Mesothelial cell of epicardium (in vitro differentiated cells): ENCODE measurements around the gene MAMDC2. TPM values are rescaled to one million over a fixed set of nuclear protein-coding genes. Genes with fewer than 3 reads are reported as not detected.

Experiments used
- DNase-seq, 2 experiments: peaks; one replicate each; pipeline ENCODE4 v3.0.0; 2021; ENCODE audit warnings: low spot score in 2 of 2; ENCODE audit not compliant: unreplicated experiment in 2 of 2
- H3K27ac Mint-ChIP-seq: 2 replicates; pipeline ENCODE4 v1.8.0; 2021; ENCODE audit warnings: mixed read lengths
- H3K27me3 Mint-ChIP-seq: 2 replicates; pipeline ENCODE4 v1.8.0; 2021; ENCODE audit warnings: low read depth, mixed read lengths
- H3K36me3 Mint-ChIP-seq: 2 replicates; pipeline ENCODE4 v1.8.0; 2021; ENCODE audit warnings: mixed read lengths
- H3K4me1 Mint-ChIP-seq: 2 replicates; pipeline ENCODE4 v1.8.0; 2021; ENCODE audit warnings: mixed read lengths
- H3K4me3 Mint-ChIP-seq: 2 replicates; pipeline ENCODE4 v1.8.0; 2021; ENCODE audit warnings: mild to moderate bottlenecking, moderate library complexity, mixed read lengths
- H3K9me3 Mint-ChIP-seq: 2 replicates; pipeline ENCODE4 v1.8.0; 2021; ENCODE audit warnings: mixed read lengths
- total RNA-seq: library from RNA; stranded (reverse); gene quantifications from 3 replicates; pipeline ENCODE4 v1.2.1, GENCODE V29; 2021
- TF ChIP-seq, protein P1 (sequence below): fragments of 200-600 bp; sonication (generic); IDR thresholded peaks from one replicate; pipeline ENCODE4 v1.5.0; 2021; ENCODE audit warnings: antibody characterized with exemption; ENCODE audit not compliant: unreplicated experiment

Gene MAMDC2
- total RNA-seq, 1 donor from 2014 or later = 0.49 TPM

DNA sequence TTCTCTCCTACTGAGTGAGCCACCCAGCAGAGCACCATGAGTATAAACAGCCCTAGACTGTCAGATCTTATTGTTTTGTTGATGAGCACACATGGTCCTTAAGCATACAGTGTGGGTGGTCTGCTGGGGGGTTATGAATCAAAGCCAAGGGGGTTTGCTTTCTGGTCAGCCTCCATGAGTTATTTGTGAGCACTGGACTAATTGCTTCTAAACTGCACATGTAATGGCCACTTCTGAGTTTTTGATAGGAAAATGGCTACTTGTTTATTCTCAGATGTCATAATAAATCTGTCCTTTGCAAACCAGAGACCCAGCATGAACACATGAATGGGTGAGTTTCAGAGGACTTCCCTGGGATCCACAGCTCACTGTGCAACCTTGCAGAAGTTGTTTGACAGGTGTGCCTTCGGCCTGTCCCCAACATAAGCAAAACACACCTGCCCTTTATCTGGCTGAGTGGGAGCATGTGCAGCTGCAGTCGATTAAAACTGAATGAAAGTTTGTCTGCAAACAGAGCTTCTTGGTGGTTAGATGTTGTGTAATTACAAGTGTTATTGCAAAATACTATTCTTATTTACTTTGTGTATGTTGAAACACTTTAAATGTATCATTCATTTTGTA lies 35.9 kb downstream of the MAMDC2 start:
- no peak for DNase-seq
- H3K4me1 Mint-ChIP-seq = no peaks in the 10 kb centered on the region
- no peak overlapping the region for H3K27ac Mint-ChIP-seq
- peaks cover 15% of the 10 kb centered on the region for H3K27me3 Mint-ChIP-seq
- no peaks in the 10 kb centered on the region for H3K9me3 Mint-ChIP-seq
- H3K36me3 Mint-ChIP-seq = no peaks in the 10 kb centered on the region
- no peak overlapping the region for H3K4me3 Mint-ChIP-seq
- TF ChIP-seq, protein P1, sequence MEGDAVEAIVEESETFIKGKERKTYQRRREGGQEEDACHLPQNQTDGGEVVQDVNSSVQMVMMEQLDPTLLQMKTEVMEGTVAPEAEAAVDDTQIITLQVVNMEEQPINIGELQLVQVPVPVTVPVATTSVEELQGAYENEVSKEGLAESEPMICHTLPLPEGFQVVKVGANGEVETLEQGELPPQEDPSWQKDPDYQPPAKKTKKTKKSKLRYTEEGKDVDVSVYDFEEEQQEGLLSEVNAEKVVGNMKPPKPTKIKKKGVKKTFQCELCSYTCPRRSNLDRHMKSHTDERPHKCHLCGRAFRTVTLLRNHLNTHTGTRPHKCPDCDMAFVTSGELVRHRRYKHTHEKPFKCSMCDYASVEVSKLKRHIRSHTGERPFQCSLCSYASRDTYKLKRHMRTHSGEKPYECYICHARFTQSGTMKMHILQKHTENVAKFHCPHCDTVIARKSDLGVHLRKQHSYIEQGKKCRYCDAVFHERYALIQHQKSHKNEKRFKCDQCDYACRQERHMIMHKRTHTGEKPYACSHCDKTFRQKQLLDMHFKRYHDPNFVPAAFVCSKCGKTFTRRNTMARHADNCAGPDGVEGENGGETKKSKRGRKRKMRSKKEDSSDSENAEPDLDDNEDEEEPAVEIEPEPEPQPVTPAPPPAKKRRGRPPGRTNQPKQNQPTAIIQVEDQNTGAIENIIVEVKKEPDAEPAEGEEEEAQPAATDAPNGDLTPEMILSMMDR = no peak

- TF ChIP-seq, protein P1 = no peak
- no peak overlapping the region for H3K4me3 Mint-ChIP-seq
- no peak for DNase-seq
Observed at GRCh38 chr9:70080481-70081119, 37.0 kb downstream of the MAMDC2 start.

DNA sequence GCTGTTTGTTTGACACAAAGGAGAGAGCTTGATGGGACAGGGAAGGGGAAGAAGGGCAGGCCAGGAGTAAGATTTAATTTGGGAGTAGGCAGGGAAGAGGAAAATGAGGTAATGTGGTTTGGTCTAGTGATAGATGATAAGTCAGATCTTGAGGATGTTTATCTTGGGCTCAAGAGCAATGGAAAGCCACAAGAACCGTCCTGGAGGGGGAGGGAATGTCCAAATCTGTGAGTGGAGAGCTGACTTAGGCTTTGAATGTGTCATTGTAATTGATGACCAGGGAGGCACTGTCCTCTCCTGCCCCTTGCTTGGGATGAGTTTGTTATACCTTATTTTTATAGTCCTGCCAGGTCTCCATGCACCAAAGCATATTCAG lies 37.5 kb downstream of the MAMDC2 start:
- peaks cover 7% of the 10 kb centered on the region for H3K27me3 Mint-ChIP-seq
- no peaks in the 10 kb centered on the region for H3K36me3 Mint-ChIP-seq
- no peak overlapping the region for H3K4me3 Mint-ChIP-seq
- TF ChIP-seq, protein P1 = no peak
- no peak overlapping the region for H3K27ac Mint-ChIP-seq
- H3K4me1 Mint-ChIP-seq = no peaks in the 10 kb centered on the region
- no peak for DNase-seq
- no peaks in the 10 kb centered on the region for H3K9me3 Mint-ChIP-seq

More at GRCh38 chr9:70080481-70081119, 37.0 kb downstream of the MAMDC2 start:
- no peak overlapping the region for H3K27ac Mint-ChIP-seq
- H3K27me3 Mint-ChIP-seq = peaks cover 8% of the 10 kb centered on the region
- no peaks in the 10 kb centered on the region for H3K9me3 Mint-ChIP-seq
- H3K36me3 Mint-ChIP-seq = no peaks in the 10 kb centered on the region
- no peaks in the 10 kb centered on the region for H3K4me1 Mint-ChIP-seq

GRCh38 chr9:70083429-70083828 lies 39.8 kb downstream of the MAMDC2 start:
- Mint-ChIP-seq H3K4me1 (peaks cover 4% of the 10 kb centered on the region), H3K36me3 (no peaks in the 10 kb centered on the region), H3K9me3 (no peaks in the 10 kb centered on the region), H3K27me3 (peaks cover 2% of the 10 kb centered on the region), H3K4me3 (no peak overlapping the region), H3K27ac (no peak overlapping the region)
- no peak for DNase-seq
- TF ChIP-seq, protein P1 = no peak

DNA sequence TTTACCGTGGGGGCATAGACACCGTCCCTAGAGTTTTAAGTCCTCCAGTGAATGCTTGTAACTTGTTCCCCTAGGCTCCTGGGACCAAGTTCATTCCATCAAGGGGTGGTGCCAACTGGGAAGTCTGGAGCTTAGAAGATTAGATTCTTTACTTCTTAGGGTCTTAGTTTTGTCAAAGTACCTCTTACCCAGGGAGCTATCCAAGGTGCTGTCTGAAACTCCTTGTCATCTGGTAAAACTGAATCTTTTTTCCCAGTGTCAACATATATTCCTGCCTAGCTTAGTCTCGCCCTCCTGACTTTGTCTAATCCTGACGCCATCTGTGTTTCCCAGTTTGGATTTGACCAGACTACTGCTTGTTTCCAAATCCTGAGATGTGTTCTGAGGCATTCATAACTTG lies 41.6 kb downstream of the MAMDC2 start:
- Mint-ChIP-seq H3K27me3 (peaks cover 2% of the 10 kb centered on the region), H3K36me3 (no peaks in the 10 kb centered on the region), H3K9me3 (no peaks in the 10 kb centered on the region), H3K4me3 (no peak overlapping the region), H3K4me1 (peaks cover 4% of the 10 kb centered on the region), H3K27ac (no peak overlapping the region)
- TF ChIP-seq, protein P1 = no peak
- peak in 1 of 2 experiments; percentile 40 for DNase-seq
